ENCODE data around the gene FAM171A2. TPM values are rescaled to one million over a fixed set of nuclear protein-coding genes. Genes with fewer than 3 reads are reported as not detected.

FAM171A2 gene
- total and polyA plus RNA-seq, 2 of the 8 experiments (the other 6 are each of a cell fraction or from before 2014, with no cell fraction given), result 21.9 to 24.1 TPM

- TF ChIP-seq CHD7 (IDR thresholded peaks at IDR 0.05; ENCODE audit: insufficient replicate concordance, low read length), result no peak
- TF ChIP-seq USF2 (IDR thresholded peaks at IDR 0.05; ENCODE audit: low read length), result no peak
- no peak for TF ChIP-seq RNF2 (IDR thresholded peaks at IDR 0.05; ENCODE audit: borderline replicate concordance, low read depth, low read length, missing control alignments, poor library complexity, severe bottlenecking)
- no peak for TF ChIP-seq MAFK (IDR thresholded peaks at IDR 0.05; ENCODE audit: low read depth, low read length)
- TF ChIP-seq JUND (IDR thresholded peaks at IDR 0.05; ENCODE audit: low read length), result no peak
- TF ChIP-seq RXRA (IDR thresholded peaks at IDR 0.05; ENCODE audit: insufficient read depth, low read depth, low read length), result no peak
Measured at GRCh38 chr17:44304651-44305050, 59.0 kb downstream of the FAM171A2 start (continued).

Measured in H1 (cell line).